GM12864 (cell line): Measurements from ENCODE around the gene HDAC4.

ENCODE experiments used
- DNase-seq: peaks from one replicate; pipeline ENCODE4 v3.0.0-alpha.2; 2011; ENCODE audit warnings: low read depth
- H3K4me3 ChIP-seq: 2 replicates; pipeline ENCODE4 v1.5.1; 2011; ENCODE audit warnings: mild to moderate bottlenecking, low read depth, low read length, control low read depth
- TF ChIP-seq, protein P1 (sequence below): IDR thresholded peaks from 2 replicates; pipeline ENCODE4 v1.5.1; 2011; ENCODE audit warnings: low read depth, mild to moderate bottlenecking, moderate library complexity, low read length, control low read depth, inconsistent platforms; ENCODE audit errors: missing control alignments

Gene HDAC4

DNA sequence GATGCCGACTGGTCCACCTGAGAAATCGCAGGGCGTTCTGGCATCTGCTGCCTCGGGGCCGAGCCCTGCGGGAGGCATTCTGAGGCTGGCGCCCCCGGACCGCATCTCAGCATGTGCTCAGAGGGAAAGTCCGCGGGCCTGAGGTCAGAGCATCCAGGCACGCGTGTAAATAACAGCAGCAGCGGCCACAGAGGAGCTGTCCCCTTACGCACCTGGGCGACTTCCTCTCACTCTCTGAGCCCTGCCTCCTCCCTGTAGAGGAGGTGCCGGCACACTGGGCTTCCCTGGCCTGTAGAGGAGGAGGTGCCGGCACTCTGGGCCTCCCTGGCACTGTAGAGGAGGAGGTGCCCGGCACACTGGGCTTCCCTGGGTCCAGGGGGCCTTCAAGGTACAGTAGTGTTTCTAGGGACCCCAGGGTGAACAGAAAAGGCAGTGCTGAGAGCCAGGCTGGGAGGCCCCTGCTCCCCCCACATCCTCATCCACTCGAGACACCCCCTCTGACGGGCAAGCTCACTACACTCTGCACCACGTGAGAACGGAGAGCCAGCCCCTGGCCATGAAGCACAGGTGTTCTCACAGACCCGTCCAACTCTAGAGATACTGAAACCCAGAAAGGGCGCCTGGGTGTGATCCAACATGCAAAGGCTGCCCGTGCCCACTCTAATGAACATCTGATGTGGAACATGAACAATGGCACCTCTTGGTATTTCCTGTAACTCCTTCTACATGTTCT, 263.5 kb downstream of the HDAC4 start:
- H3K4me3 ChIP-seq = no peak overlapping the region
- TF ChIP-seq, protein P1, sequence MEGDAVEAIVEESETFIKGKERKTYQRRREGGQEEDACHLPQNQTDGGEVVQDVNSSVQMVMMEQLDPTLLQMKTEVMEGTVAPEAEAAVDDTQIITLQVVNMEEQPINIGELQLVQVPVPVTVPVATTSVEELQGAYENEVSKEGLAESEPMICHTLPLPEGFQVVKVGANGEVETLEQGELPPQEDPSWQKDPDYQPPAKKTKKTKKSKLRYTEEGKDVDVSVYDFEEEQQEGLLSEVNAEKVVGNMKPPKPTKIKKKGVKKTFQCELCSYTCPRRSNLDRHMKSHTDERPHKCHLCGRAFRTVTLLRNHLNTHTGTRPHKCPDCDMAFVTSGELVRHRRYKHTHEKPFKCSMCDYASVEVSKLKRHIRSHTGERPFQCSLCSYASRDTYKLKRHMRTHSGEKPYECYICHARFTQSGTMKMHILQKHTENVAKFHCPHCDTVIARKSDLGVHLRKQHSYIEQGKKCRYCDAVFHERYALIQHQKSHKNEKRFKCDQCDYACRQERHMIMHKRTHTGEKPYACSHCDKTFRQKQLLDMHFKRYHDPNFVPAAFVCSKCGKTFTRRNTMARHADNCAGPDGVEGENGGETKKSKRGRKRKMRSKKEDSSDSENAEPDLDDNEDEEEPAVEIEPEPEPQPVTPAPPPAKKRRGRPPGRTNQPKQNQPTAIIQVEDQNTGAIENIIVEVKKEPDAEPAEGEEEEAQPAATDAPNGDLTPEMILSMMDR = no peak
- no peak for DNase-seq

DNA sequence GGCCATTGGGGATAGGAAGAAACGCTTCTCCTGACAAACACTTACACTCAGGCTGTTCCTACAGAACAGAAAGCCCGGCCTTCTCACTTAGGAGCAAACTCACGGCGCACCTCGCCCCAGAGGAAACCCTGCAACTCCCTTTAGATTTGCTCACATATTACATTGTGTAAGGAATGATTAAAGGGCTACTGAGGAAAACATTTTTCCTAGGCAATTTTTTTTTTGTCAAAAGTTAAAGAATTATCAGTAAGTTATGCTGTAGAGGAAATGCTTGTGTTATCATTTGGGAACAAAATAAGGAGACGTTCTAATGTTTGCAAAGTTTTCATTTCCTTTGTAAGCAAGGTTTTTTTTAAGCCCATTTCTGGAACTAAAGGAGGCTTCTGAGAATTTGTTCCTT, 264.1 kb downstream of the HDAC4 start:
- TF ChIP-seq, protein P1 = no peak
- no peak for DNase-seq
- H3K4me3 ChIP-seq = no peak overlapping the region

DNA sequence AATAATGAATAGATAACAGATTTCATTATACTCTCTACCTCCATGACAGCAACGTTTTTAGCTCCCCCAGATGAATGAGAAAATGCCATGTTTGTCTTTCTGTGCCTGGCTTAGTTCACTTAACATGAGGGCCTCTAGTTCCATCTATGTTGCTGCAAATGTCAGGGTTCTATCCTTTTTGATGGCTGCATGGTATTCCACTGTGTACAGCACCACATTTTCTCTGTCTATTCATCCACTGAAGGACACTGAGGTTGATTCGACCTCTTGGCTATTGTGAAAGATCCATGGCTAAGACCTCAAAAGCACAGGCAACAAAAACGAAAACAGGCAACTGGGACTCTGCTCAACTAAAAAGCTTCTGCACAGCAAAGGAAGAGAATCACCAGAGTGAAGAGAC, 264.6 kb downstream of the HDAC4 start:
- no peak for DNase-seq
- no peak overlapping the region for H3K4me3 ChIP-seq
- TF ChIP-seq, protein P1 = no peak

DNA sequence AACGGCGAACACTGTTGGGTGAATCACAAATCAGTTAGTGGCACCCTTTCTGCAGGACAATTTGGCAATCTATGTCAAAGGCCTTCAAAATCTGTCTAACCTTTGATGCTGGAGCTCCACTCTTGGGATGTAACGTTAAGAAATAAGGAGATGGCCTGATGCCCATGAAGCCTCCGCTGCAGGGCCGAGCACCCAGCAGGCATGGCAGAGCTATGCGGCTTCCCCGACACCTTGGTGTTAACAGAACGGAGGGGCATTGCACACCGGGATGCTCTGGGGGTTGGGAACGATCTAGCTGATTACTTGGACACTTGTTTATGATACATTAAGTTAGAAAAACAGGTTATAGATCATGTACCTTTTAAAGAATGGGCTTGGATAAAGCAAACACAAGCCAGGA, 265.3 kb downstream of the HDAC4 start:
- H3K4me3 ChIP-seq = no peak overlapping the region
- DNase-seq = no peak
- TF ChIP-seq, protein P1 = no peak

DNA sequence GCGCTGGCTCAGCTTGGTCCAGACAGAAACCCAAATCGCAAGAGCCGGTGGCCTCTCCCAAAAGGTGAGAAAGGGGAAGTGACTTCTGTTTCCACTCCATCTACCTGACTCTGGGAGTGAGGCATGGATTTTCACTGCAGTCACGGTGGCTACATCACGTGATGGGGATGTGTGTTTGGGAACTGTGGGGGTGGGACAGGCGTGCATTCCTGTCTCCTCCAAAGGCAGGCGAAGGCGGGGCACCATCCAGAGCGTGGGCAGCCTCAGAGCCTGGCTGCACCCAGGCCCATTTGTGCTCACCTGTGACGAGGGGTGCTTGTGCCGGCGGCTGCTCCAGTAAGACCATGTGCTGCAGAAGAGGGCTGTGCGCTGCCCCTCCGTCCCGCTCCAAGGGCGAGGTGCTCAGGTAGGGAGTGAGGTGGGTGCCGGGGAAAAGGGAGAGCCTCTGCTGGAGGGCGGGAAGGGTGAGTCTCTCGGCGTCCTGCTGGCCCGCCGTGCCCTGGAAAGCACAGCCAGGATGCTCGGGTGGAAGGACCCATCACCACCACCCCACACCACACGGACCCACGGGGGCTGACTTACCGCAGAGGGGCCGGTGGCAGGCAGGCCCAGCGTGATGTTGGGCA, 266.8 kb downstream of the HDAC4 start:
- no peak for DNase-seq
- H3K4me3 ChIP-seq = no peak overlapping the region
- TF ChIP-seq, protein P1 = no peak

DNA sequence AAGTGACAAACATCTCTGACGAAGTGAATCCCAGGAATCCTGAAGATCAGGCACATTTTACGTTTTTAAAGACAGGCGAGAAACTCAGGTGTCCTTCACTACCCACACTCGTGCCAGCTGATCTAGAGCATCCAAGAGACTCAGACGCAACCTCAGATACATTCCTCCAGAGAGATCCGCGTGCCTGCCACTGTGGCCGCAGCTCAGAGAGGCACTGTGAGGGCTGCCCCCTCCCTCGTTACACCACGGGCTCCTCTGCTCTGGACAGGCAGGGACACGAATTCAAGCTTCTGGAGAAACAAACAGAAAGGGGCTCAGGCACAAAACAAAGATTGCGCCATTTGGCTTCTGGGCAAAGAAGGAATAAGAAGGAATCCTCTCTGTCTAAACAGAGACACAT, 268.0 kb downstream of the HDAC4 start:
- TF ChIP-seq, protein P1 = no peak
- H3K4me3 ChIP-seq = no peak overlapping the region
- DNase-seq = no peak
